Ramos (cell line): Measurements from ENCODE around the gene MVB12B.

ENCODE experiments used
- in situ Hi-C: fragments of 300-500 bp; cut with MboI; formaldehyde crosslinking; loops from one replicate; pipeline ENCODE4 v1.14.3; 2022; ENCODE audit warnings: low sequenced_read_pairs; ENCODE audit not compliant: unreplicated experiment

The MVB12B gene

DNA sequence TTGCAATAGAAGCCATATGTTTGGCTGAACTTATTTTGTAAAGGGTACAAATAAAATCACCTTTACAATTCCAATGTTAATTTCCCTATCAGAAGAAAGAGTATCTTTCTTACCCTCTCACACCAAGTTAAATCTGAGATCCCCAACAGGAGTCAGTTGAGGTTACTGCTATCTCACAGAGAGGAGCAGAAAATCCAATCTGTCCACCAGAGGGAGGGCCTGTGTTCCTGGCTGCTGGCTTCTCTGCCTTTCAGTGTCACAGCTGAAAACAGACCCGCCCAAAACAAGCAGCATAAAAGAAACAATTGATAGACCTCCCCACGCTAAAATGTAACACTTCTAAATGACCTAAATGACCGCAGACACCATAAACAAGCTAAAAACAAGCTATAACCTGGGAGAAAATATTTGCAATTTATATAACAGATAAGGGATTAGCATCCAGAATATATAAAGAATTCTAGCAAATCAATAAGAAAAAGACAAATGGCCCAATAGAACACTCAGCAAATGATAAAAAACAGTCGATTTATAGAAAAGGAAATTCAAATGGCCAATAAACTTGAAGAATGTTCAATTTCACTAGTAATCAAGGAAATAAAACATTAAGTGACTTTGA, 24.5 kb upstream of the MVB12B start:
- in situ Hi-C loops, result no loop called here

DNA sequence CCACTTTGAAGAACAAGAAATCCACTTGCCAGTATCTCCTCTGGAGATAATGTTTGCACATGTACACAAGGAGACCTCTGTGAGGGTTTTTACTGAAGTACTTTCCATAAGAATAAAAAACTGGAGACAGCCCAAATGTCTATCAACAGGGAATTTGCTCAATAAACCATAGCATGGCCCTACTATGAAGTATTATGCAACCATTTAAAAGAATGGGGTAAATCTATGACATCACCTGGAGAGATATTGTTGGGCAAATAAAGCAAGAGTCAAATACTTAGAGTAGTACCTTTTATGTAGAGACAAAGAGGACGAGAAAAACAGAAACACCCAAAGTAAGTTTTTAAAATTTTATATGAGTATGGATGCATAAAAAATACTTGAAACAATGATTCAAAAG, 23.9 kb upstream of the MVB12B start:
- in situ Hi-C loops, result no loop called here

GRCh38 chr9:126303488-126303887, 23.1 kb upstream of the MVB12B start:
- in situ Hi-C loops, result no loop called here

DNA sequence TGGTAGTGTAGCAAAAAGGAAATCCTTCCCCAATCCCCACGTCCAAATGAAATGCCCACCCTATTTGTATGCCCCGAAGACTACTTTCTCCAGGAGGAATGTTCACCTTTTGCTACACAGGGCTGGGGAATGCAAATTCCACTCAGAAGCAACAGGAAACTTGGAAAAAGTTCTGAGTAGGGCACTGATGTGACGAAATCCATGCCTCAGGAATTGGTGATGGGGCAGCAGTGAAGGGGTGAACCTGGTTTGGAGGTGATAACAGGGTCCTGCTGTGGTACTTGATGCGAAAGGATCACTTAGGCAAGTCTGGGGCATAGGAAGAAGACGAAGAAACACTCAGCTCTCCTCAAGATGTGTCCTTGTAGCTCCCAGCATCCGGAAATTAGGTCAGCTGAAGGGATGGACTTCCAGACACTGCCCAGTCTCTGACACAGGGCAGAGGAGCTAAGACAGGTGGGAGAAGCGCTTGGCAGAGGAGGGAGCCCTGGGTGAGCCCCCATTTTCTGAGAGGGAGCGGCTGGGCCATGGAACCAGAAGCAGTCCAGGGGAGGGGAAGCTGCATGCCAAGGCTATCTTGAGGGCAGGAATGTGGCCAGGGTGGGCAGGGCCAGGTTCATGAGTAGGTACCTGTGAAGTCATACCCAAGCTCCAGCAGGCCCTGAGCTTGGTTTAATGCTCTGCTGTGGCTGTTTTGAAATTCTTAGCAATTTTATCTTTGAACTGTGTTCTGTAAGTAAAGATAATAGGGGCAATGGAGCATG, 22.2 kb upstream of the MVB12B start:
- in situ Hi-C loops, result no loop called here

- in situ Hi-C loops, result no loop called here
Observed at GRCh38 chr9:126304971-126305320, 21.7 kb upstream of the MVB12B start.

DNA sequence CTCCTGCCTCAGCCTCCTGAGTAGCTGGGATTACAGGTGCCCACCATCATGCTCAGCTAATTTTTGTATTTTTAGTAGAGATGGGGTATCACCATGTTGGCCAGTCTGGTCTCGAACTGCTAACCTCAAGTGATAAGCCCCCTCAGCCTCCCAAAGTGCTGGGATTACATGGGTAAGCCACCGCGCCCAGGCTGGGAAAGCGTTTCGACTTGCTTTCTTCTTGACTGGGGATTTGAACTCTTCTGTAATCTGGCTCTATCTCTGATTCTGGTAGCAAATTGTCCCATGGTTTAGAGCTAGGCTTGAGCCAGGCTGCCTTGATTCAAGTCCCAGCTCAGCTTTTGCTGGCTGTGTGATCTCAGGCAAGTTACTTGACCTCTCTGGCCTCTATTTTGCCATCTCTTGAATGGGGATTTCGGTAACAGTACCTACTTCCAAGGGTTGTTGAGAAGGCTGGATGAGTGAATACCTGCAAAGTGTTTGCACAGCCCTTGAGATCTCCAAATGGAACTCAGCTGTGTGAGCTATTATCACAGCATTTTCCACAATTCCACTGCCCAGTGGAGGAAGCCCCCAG, 20.5 kb upstream of the MVB12B start:
- in situ Hi-C loops, result no loop called here

GRCh38 chr9:126307322-126308061, 19.1 kb upstream of the MVB12B start:
- in situ Hi-C loops, result no loop called here

- in situ Hi-C loops, result no loop called here
Observed at GRCh38 chr9:126309427-126310189, 17.0 kb upstream of the MVB12B start.

DNA sequence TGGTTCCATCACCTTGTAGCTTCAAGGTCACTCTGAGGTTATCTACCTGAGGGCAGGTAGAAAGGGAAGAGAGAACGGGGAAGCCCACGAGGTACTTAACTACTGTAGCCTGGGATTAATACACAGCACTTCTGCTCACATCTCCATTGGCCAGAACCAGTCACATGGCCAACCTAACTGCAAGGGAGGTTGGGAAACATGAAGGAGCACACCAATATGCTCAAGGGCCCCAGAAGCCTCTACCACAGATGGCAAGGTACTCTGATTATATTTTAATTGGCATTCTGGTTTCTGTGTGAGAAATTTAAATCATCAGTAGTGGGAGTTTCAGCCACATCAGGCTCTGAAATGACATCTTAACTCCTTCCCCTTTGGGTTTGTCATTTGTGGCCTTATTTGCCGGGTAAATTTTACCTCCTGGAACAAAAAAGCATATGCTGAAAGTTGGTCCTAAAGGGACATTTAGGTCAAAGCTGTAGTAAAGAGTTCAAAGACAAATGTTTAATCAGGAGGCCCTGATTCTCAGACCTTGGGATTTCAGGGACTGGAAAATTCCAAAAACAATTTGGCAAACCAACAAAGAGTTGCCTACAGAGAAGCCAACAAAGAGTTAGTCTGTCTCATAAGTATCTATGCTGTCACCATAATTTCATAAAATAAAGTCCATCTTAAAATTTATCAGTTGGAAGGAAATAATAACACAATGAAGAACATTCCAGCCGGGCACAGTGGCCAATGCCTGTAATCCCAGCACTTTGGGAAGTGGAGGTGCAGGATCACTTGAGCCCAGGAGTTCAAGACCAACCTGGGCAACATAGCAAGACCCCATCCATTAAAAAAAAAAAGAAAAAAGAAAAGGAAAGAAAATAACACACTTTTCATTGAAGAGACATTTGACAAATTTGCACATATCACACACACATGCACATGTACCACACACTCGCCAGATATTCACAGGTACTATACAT, 13.8 kb upstream of the MVB12B start:
- in situ Hi-C loops, result no loop called here

DNA sequence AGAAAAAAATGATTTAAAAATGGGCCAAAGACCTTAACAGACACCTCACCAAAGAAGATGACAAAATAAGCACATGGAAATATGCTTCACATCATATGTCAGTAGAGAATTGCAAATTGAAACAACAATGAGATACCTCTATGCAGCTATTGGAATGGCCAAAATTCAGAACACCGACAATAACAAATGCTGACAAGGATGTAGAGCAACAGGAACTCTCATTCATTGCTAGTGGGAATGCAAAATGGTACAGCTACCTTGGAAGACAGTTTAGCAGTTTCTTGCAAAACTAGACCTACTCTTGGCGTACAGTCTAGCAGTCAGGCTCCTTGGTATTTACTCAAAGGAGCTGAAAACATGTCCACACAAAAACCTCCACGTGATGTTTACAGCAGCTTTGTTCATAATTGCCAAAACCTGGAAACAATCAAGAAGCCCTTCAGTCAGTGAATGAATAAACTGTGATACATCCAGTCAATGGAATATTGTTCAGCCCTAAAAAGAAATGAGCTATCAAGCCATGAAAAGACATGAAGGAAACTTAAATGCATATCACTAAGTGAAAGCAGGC, 10.5 kb upstream of the MVB12B start:
- in situ Hi-C loops, result no loop called here

DNA sequence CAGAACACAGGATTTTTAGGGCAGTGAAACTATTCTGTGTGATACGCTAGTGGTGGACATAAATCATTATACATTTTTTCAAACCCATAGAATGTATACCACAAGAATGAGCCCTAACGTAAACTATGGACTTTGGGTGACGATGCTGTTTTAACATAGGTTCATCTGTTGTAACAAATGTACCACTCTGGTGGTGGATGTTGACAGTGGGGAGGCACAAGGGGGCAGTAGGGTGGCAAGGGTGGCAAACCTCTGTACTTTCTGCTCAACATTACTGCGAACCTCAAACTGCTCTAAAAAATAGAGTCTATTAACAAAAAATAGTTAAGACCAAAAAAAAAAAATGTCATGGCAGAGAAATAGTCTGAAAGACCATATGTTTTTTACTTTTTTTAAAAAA, 9.1 kb upstream of the MVB12B start:
- in situ Hi-C loops, result no loop called here

DNA sequence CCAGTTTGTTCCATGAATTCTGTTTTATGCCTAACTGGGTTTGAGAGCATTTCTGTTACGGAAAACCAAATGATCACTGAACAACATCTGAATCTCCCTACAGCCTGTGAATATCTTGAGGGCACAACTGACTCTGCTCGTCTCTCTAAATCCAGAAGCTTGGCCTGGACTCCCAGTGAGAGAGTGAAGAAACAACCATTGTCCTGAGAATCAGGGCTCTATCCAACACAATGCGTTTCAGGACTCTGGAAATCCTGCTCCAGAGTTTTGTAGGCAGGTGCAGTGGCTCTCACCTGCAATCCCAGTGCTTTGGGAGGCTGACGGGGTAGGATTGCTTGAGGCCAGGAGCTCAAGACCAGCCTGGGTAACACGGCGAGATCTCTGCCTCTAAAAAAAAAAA, 7.8 kb upstream of the MVB12B start:
- in situ Hi-C loops, result no loop called here

GRCh38 chr9:126319671-126320070, 7.0 kb upstream of the MVB12B start:
- in situ Hi-C loops, result no loop called here

- in situ Hi-C loops, result no loop called here
Observed at GRCh38 chr9:126320158-126320922, 6.3 kb upstream of the MVB12B start.

GRCh38 chr9:126321742-126322141, 4.9 kb upstream of the MVB12B start:
- in situ Hi-C loops, result no loop called here

DNA sequence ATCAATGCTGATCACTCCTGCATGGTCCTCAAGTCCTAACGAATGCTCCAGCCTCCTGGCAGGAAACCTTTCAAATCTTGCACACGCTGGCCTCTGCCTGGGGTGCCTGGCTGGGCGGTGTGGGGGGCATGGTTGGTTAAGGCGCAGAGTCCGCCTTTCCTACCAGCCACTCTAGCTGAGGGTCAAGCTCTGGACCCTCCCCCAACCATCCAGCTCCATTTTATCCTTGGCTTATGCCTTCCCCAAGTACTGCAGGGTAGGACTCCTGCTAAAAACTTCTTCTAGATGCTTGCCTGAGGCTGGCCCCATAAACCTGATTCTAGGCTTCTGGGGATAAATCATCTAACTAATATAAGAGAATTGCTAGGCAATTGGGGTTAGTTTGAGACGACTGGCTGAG, 808 bp upstream of the MVB12B start:
- in situ Hi-C loops, result no loop called here

DNA sequence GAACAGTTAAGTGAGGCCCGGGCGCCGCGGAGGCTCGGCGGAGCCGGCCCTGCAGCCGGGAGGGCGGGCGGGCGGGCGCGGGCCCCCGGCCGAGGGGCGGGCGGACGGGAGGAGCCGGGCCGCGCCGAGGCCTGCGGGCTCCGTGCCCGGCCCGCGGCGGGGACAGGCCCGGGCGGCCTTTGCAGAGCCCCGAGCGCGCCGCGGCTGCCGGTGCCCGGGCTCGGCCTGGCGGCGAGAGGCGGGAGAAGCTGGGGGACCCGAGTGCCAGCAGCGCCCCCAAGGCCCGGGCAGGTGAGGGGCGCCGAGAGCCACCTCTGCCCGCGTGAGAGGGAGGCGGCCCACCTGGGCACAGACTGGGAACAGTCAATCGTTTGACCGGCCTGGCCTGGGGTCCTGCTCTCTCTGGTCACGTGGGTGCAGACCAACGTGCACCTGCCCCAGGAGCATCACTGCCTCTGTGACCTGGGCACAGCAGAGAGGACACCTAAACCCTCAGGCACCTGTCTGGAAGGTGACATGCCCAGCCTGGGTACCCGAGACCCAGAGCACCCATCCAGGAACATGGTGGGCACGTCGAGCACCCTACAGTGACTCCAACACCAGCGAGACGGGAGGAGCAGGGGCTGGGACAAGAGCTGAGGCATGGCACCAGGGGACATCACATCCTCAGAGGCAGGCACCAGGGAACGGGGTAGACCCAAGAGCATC, 531 bp downstream of the MVB12B start:
- in situ Hi-C loops, result no loop called here

- in situ Hi-C loops, result no loop called here
Observed at GRCh38 chr9:126327714-126328185, 1.1 kb downstream of the MVB12B start.
